Fibroblast of villous mesenchyme (primary cell): ENCODE data around the gene FAF1. TPM values are rescaled to one million over a fixed set of nuclear protein-coding genes. Genes with fewer than 3 reads are reported as not detected.
A peak's percentile ranks its signal among the peaks of the same experiment; 100 is the strongest.

Experiments used
- DNase-seq: peaks from one replicate; pipeline ENCODE4 v3.0.0-alpha.2; 2010; ENCODE audit warnings: low read depth
- H3K4me3 ChIP-seq: 2 replicates; pipeline ENCODE4 v1.5.1; 2011; ENCODE audit warnings: low read depth, mild to moderate bottlenecking, low read length
- CTCF ChIP-seq: IDR thresholded peaks from 2 replicates; pipeline ENCODE4 v1.5.1; 2012; ENCODE audit warnings: low read depth, mild to moderate bottlenecking, low read length; ENCODE audit not compliant: insufficient read depth
- total RNA-seq: library from RNA; depleted of rRNA; stranded (reverse); fragments of >200 nt; gene quantifications from 2 replicates; pipeline ENCODE4 v1.2.3, GENCODE V29; 2012

Gene FAF1
- total RNA-seq, 1 donor: 55.7 TPM

GRCh38 chr1:50812346-50812745 lies 147.7 kb downstream of the FAF1 start:
- H3K4me3 ChIP-seq: no peak overlapping the region
- TF ChIP-seq CTCF: no peak
- DNase-seq: no peak

GRCh38 chr1:50808296-50808695 lies 151.8 kb downstream of the FAF1 start:
- no peak overlapping the region for H3K4me3 ChIP-seq
- DNase-seq: no peak
- TF ChIP-seq CTCF: no peak

DNA sequence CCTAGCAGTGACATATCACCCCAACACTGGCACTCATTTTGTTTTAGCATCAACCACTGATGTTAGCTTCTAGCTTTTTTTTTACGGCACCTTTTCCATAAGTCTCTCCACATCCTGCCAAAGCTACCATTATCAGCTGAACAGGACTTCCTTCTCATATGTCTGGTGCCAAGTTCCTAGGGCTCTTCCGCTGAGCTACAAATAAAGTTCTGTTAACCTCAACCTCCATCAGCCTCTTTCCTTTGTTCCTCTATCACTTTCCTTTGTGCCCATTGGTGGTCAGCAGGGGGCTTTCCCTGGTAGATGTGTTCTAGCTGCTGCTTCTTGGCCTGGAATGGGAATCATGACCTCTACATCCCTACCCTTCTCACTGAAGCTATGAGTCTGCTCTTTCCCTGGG lies 163.8 kb downstream of the FAF1 start:
- H3K4me3 ChIP-seq: no peak overlapping the region
- TF ChIP-seq CTCF: no peak
- no peak for DNase-seq

DNA sequence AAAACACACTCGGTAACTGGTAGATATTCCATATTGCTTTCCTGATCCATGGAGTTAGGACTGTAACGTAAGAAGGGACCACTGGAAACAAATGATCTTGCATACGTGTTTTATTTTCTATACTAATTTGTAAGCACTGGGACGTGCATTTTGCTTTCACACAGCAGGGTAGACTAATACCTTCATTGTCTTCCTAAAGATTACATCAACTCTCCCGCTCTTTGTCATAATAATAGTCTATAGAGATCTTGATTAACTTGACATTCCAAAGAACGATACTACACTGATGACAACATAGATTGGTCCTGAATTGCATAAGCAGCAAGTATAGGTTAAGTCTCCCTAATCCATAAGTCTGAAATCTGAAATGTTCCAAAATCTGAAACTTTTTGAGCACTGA lies 166.5 kb downstream of the FAF1 start:
- no peak for DNase-seq
- H3K4me3 ChIP-seq: no peak overlapping the region
- no peak for TF ChIP-seq CTCF

- DNase-seq: no peak
- no peak for TF ChIP-seq CTCF
- H3K4me3 ChIP-seq: no peak overlapping the region
Observed at GRCh38 chr1:50787266-50787665, 172.8 kb downstream of the FAF1 start.

- peak overlapping the region; percentile 48 for H3K4me3 ChIP-seq
- peak; percentile 56 for DNase-seq
- no peak for TF ChIP-seq CTCF
Observed at GRCh38 chr1:50783286-50783685, 176.8 kb downstream of the FAF1 start.

- no peak for TF ChIP-seq CTCF
- no peak for DNase-seq
- H3K4me3 ChIP-seq: no peak overlapping the region
Observed at GRCh38 chr1:50780797-50781196, 179.3 kb downstream of the FAF1 start.
